SK-N-MC (cell line): ENCODE data around the gene LRP1B.

ENCODE experiments used
- EZH2 ChIP-seq: fragments of 200-600 bp; sonication (generic); IDR thresholded peaks from one replicate; pipeline ENCODE4 v1.6.1; 2017; ENCODE audit warnings: antibody characterized with exemption
- FOXP2 ChIP-seq: optimal IDR thresholded peaks from 2 replicates; pipeline ENCODE3; 2011; ENCODE audit warnings: mild to moderate bottlenecking, moderate library complexity; ENCODE audit not compliant: insufficient read depth; ENCODE audit errors: extremely low read length, control extremely low read depth
- POLR2AphosphoS5 ChIP-seq: IDR thresholded peaks from 2 replicates; pipeline ENCODE4 v1.6.1; 2012; ENCODE audit warnings: mild to moderate bottlenecking, low read depth, low read length, borderline replicate concordance

DNA sequence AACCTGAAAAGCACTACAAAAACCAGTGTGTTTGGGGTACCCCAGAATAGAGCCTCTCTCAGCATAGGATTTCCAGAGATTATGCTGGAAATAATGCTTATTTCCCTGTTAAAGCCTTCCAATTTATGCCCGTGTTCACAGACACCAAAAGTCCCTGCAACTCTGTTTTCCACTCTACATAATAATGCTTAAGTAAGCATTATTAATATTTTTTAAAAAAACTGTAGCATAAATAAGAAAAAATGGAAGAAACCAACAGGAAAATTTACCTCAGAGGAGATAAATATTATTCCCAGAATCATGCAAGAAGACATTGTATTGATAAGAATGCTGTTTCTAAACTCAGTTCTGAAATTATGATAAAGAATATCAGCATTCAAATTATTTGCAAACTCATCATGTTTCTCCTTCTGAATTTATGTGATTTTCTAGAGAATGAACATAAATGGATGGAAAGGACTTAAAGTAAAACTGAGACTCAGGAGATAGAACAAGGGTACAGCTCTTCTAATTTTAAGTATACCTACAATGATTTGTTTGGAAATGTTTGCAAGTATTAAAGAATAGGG is 241.7 kb downstream of the LRP1B start:
- TF ChIP-seq EZH2: no peak
- TF ChIP-seq POLR2AphosphoS5: no peak
- TF ChIP-seq FOXP2: no peak
